ENCODE measurements around the gene GNA12.

GRCh38 chr7:2883101-2883500 lies 39.0 kb upstream of the GNA12 start:
- TF ChIP-seq EP300 (IDR thresholded peaks at IDR 0.05; ENCODE audit: borderline replicate concordance) (no peak), REST (IDR thresholded peaks at IDR 0.05; ENCODE audit: low read depth) (no peak), TCF12 (IDR thresholded peaks at IDR 0.05; ENCODE audit: low read depth) (no peak), YY1 (IDR thresholded peaks at IDR 0.05; ENCODE audit: low read depth) (no peak), USF1 (IDR thresholded peaks at IDR 0.05) (no peak)

Measured in Ishikawa (cell line).